CD14-positive monocyte (primary cell): ENCODE data around the gene NT5C3A. TPM values are rescaled to one million over a fixed set of nuclear protein-coding genes. Genes with fewer than 3 reads are reported as not detected.
"Not testable (repeated sequence)": the region's sequence is repeated elsewhere in the genome, so short reads cannot be mapped to it uniquely, and the experiment has no call there.

Experiments used
- DNase-seq, 3 donors: peaks; one replicate each; pipeline ENCODE4 v3.0.0-alpha.2; 2011 to 2022
- H2AFZ ChIP-seq: 2 replicates; pipeline ENCODE4 v1.6.0; 2012; ENCODE audit warnings: mild to moderate bottlenecking, low read depth, low read length, inconsistent platforms; ENCODE audit not compliant: insufficient read depth, poor library complexity, severe bottlenecking
- H3K27ac ChIP-seq, 2 donors: 1 replicate in 1 of 2; 2 replicates in 1 of 2; pipeline ENCODE4 v1.5.1; 2012 to 2013; ENCODE audit warnings: low read length in 2 of 2, control low read depth in 1 of 2, inconsistent platforms in 1 of 2, low read depth in 1 of 2, mild to moderate bottlenecking in 1 of 2
- H3K27me3 ChIP-seq, 2 donors: one replicate each; pipeline versions ENCODE4 v1.6.0 to v1.6.1; 2011 to 2013; ENCODE audit warnings: low read length in 2 of 2; ENCODE audit not compliant: control insufficient read depth in 2 of 2, insufficient read depth in 2 of 2
- H3K36me3 ChIP-seq, 2 donors: replicated peaks in 1 of 2; 1 replicate in 1 of 2; 2 replicates in 1 of 2; pipeline versions ENCODE4 v1.5.1 to v1.6.1; 2012 to 2013; ENCODE audit warnings: low read length in 2 of 2, control low read depth in 1 of 2, inconsistent platforms in 1 of 2, mild to moderate bottlenecking in 1 of 2; ENCODE audit not compliant: insufficient read depth in 2 of 2, control insufficient read depth in 1 of 2
- H3K4me1 ChIP-seq, 2 donors: 1 replicate in 1 of 2; 2 replicates in 1 of 2; pipeline versions ENCODE4 v1.5.1 to v1.6.1; 2012 to 2013; ENCODE audit warnings: low read length in 2 of 2, control low read depth in 1 of 2, inconsistent platforms in 1 of 2, mild to moderate bottlenecking in 1 of 2, moderate library complexity in 1 of 2; ENCODE audit not compliant: insufficient read depth in 2 of 2, control insufficient read depth in 1 of 2
- H3K4me2 ChIP-seq: replicated peaks from 2 replicates; pipeline ENCODE3; 2012; ENCODE audit warnings: low read length, moderate library complexity, mild to moderate bottlenecking; ENCODE audit not compliant: poor library complexity, severe bottlenecking; ENCODE audit errors: extremely low read depth
- H3K4me3 ChIP-seq, 3 experiments: fragments of 200-600 bp in 1 of 3; sonication (generic) in 1 of 3; replicated peaks in 1 of 3; 1 replicate in 2 of 3; 2 replicates in 1 of 3; pipeline ENCODE4 v1.5.1; 2011 to 2013; ENCODE audit warnings: low read length in 3 of 3, mild to moderate bottlenecking in 3 of 3, control low read depth in 2 of 3, low read depth in 2 of 3, inconsistent platforms in 1 of 3, moderate library complexity in 1 of 3
- H3K79me2 ChIP-seq: 2 replicates; pipeline ENCODE4 v1.6.0; 2012; ENCODE audit warnings: mild to moderate bottlenecking, control low read depth, inconsistent platforms, low read length, moderate library complexity; ENCODE audit not compliant: insufficient read depth
- H3K9ac ChIP-seq: 2 replicates; pipeline ENCODE4 v1.6.0; 2017; ENCODE audit warnings: low read length, mild to moderate bottlenecking; ENCODE audit not compliant: insufficient read depth, poor library complexity, severe bottlenecking
- H3K9me3 ChIP-seq, 2 donors: replicated peaks in 1 of 2; 1 replicate in 1 of 2; 2 replicates in 1 of 2; pipeline versions ENCODE4 v1.5.1 to v1.6.1; 2012 to 2013; ENCODE audit warnings: low read length in 2 of 2, control low read depth in 1 of 2; ENCODE audit not compliant: control insufficient read depth in 1 of 2, insufficient read depth in 1 of 2
- H4K20me1 ChIP-seq: 2 replicates; pipeline ENCODE4 v1.6.0; 2012; ENCODE audit warnings: mild to moderate bottlenecking, low read length, control low read depth, moderate library complexity; ENCODE audit not compliant: insufficient read depth
- H3K27ac Mint-ChIP-seq, 7 donors: one replicate each; pipeline ENCODE4 v1.8.0; 2020; ENCODE audit warnings: mild to moderate bottlenecking in 7 of 7, mixed read lengths in 7 of 7, moderate library complexity in 6 of 7, inconsistent platforms in 2 of 7
- H3K27me3 Mint-ChIP-seq, 3 donors: one replicate each; pipeline ENCODE4 v1.8.0; 2021 to 2022; ENCODE audit warnings: low read depth in 3 of 3, mild to moderate bottlenecking in 3 of 3, mixed read lengths in 3 of 3, moderate library complexity in 3 of 3, inconsistent platforms in 1 of 3
- H3K36me3 Mint-ChIP-seq, 2 donors: one replicate each; pipeline ENCODE4 v1.8.0; 2020; ENCODE audit warnings: mixed read lengths in 2 of 2, inconsistent platforms in 1 of 2, mild to moderate bottlenecking in 1 of 2
- H3K4me1 Mint-ChIP-seq: one replicate; pipeline ENCODE4 v1.8.0; 2020; ENCODE audit warnings: mild to moderate bottlenecking, mixed read lengths
- H3K4me3 Mint-ChIP-seq, 2 donors: one replicate each; pipeline ENCODE4 v1.8.0; 2020; ENCODE audit warnings: mild to moderate bottlenecking in 2 of 2, mixed read lengths in 2 of 2, moderate library complexity in 1 of 2
- H3K9me3 Mint-ChIP-seq, 7 donors: one replicate each; pipeline ENCODE4 v1.8.0; 2020 to 2022; ENCODE audit warnings: mixed read lengths in 7 of 7, mild to moderate bottlenecking in 6 of 7, moderate library complexity in 6 of 7, inconsistent platforms in 2 of 7
- WGBS: methylation state at CpG from one replicate; pipeline ENCODE4 v1.1.5; 2013; ENCODE audit warnings: missing lambda C conversion rate; ENCODE audit not compliant: insufficient coverage; 5-methylcytosine and 5-hydroxymethylcytosine counted together
- intact Hi-C, 2 donors: fragments of 100-400 bp; cut with micrococcal nuclease; formaldehyde crosslinking; loops; one replicate each; pipeline versions ENCODE4 v1.15.0 to v1.15.1; 2023
- polyA plus RNA-seq, 3 donors: library from polyadenylated mRNA; depleted of rRNA in 1 of 3; unstranded in 2 of 3; stranded (reverse) in 1 of 3; fragments of 300-500 nt in 2 of 3; fragments of >200 nt in 1 of 3; fragmentation: Illumina TruSeq in 2 of 3; gene quantifications; 1 replicate in 2 of 3; 2 replicates in 1 of 3; pipeline ENCODE4 v1.2.3, GENCODE V29; 2012 to 2021

The NT5C3A gene
- polyA plus RNA-seq, 3 donors = 19.4 to 37.7 (median 29.5) TPM

- not testable (repeated sequence) for H3K36me3 Mint-ChIP-seq, H3K9me3 ChIP-seq, H3K4me2 ChIP-seq
Measured at GRCh38 chr7:32991068-32991585, 71.4 kb downstream of the NT5C3A start.

GRCh38 chr7:32988148-32988547, 74.4 kb downstream of the NT5C3A start:
- H3K27ac ChIP-seq, H3K79me2 ChIP-seq, H3K4me2 ChIP-seq, H3K9me3 Mint-ChIP-seq, H3K4me3 ChIP-seq, H3K9me3 ChIP-seq, H2AFZ ChIP-seq, H3K27me3 ChIP-seq, H3K4me3 Mint-ChIP-seq, H3K36me3 ChIP-seq, H3K9ac ChIP-seq, H3K27me3 Mint-ChIP-seq, H3K4me1 ChIP-seq, DNase-seq, H4K20me1 ChIP-seq: not testable (repeated sequence)
- Mint-ChIP-seq H3K36me3 (peaks cover 6 to 13% of the 10 kb centered on the region in 2 donors), H3K27ac (peak overlapping the region in 1 of 7 donors; percentile 38), H3K4me1 (peaks cover 15% of the 10 kb centered on the region)
- intact Hi-C loops = loop anchor here in 1 of 2 donors (10.0 kb wide), 1 partner anchor 783 kb away; no protein-coding TSS in a partner anchor
- no CpG with 5 or more reads among the region's 8 CpGs for WGBS

More at GRCh38 chr7:32991068-32991585, 71.4 kb downstream of the NT5C3A start:
- H3K27me3 Mint-ChIP-seq, H3K27me3 ChIP-seq, intact Hi-C loops, H3K4me3 ChIP-seq, H3K27ac Mint-ChIP-seq, H3K79me2 ChIP-seq, DNase-seq, H3K4me1 ChIP-seq, H3K27ac ChIP-seq, H3K9ac ChIP-seq, H3K9me3 Mint-ChIP-seq, H4K20me1 ChIP-seq, H2AFZ ChIP-seq, H3K4me3 Mint-ChIP-seq, H3K36me3 ChIP-seq: not testable (repeated sequence)
- 50% methylated on average over 1 of the region's 5 CpGs for WGBS
- peaks cover 15% of the 10 kb centered on the region for H3K4me1 Mint-ChIP-seq

- no CpG with 5 or more reads among the region's 2 CpGs for WGBS
Measured at GRCh38 chr7:32979902-32980301, 82.7 kb downstream of the NT5C3A start.

GRCh38 chr7:32979246-32979645, 83.3 kb downstream of the NT5C3A start:
- 100% methylated on average over 1 of the region's 6 CpGs for WGBS
- DNase-seq, H2AFZ ChIP-seq, intact Hi-C loops, H4K20me1 ChIP-seq, H3K27me3 ChIP-seq, H3K9ac ChIP-seq, H3K27me3 Mint-ChIP-seq, H3K36me3 ChIP-seq, H3K4me1 ChIP-seq, H3K9me3 Mint-ChIP-seq, H3K4me1 Mint-ChIP-seq, H3K4me2 ChIP-seq, H3K27ac Mint-ChIP-seq, H3K27ac ChIP-seq, H3K4me3 Mint-ChIP-seq, H3K4me3 ChIP-seq, H3K9me3 ChIP-seq, H3K36me3 Mint-ChIP-seq, H3K79me2 ChIP-seq: not testable (repeated sequence)

More at GRCh38 chr7:32979902-32980301, 82.7 kb downstream of the NT5C3A start:
- not testable (repeated sequence) for H3K4me3 ChIP-seq, H3K4me1 ChIP-seq, H3K4me2 ChIP-seq, H3K36me3 ChIP-seq, H3K9me3 ChIP-seq, H2AFZ ChIP-seq, H3K9me3 Mint-ChIP-seq, H3K4me3 Mint-ChIP-seq, H3K79me2 ChIP-seq, H3K27me3 Mint-ChIP-seq, H4K20me1 ChIP-seq, H3K9ac ChIP-seq, H3K36me3 Mint-ChIP-seq, DNase-seq, H3K27me3 ChIP-seq, H3K27ac Mint-ChIP-seq, H3K4me1 Mint-ChIP-seq, H3K27ac ChIP-seq
- intact Hi-C loops = loop anchor here in 1 of 2 donors (10.0 kb wide), 1 partner anchor 775 kb away; no protein-coding TSS in a partner anchor
